Measurements from ENCODE around the gene GGCT.
"Not testable (repeated sequence)": the region's sequence is repeated elsewhere in the genome, so short reads cannot be mapped to it uniquely, and the experiment has no call there.

Gene GGCT

DNA sequence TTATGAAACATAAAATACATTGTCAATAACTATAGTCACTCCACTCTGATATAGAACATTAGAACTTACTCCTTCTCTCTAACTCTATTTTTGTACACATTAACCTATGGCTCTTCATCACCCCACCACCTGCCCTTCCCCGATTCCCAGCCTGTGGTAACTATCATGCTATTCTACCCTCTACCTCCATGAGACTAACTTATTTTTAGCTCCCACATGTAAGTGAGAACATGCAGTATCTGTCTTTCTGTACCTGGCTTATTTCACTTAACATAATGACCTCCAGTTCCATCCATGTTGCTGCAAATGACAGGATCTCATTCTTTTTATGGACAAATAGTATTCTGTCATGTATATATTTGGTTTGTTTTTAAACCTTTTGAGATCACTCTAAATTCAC, 17.3 kb downstream of the GGCT start:
- TF ChIP-seq ZFX (IDR thresholded peaks at IDR 0.05; ENCODE audit: borderline replicate concordance): no peak
- TF ChIP-seq, protein P1, sequence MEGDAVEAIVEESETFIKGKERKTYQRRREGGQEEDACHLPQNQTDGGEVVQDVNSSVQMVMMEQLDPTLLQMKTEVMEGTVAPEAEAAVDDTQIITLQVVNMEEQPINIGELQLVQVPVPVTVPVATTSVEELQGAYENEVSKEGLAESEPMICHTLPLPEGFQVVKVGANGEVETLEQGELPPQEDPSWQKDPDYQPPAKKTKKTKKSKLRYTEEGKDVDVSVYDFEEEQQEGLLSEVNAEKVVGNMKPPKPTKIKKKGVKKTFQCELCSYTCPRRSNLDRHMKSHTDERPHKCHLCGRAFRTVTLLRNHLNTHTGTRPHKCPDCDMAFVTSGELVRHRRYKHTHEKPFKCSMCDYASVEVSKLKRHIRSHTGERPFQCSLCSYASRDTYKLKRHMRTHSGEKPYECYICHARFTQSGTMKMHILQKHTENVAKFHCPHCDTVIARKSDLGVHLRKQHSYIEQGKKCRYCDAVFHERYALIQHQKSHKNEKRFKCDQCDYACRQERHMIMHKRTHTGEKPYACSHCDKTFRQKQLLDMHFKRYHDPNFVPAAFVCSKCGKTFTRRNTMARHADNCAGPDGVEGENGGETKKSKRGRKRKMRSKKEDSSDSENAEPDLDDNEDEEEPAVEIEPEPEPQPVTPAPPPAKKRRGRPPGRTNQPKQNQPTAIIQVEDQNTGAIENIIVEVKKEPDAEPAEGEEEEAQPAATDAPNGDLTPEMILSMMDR (IDR thresholded peaks at IDR 0.05): no peak
- no peak overlapping the region for H3K27ac ChIP-seq

DNA sequence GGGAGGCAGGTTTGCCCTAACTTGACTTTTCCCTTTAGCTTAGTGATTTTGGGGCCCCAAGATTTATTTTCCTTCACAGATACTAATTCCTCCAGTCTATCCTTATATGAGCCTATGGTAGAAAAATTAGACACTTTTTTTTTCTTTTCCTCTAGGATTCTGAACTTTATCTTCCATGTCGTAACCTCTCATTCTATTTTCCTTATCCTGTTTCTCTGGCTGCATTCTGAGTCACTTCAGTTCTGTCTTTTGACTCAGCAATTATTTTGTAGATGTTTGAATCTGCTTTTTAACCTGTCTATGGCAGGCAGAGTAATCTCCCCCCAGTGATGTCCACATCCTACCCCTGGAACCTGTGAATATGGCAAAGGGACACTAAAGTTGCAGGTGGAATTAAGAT, 19.0 kb downstream of the GGCT start:
- H3K27ac ChIP-seq: no peak overlapping the region
- no peak for TF ChIP-seq ZFX (IDR thresholded peaks at IDR 0.05; ENCODE audit: borderline replicate concordance)
- TF ChIP-seq, protein P1 (IDR thresholded peaks at IDR 0.05): no peak

DNA sequence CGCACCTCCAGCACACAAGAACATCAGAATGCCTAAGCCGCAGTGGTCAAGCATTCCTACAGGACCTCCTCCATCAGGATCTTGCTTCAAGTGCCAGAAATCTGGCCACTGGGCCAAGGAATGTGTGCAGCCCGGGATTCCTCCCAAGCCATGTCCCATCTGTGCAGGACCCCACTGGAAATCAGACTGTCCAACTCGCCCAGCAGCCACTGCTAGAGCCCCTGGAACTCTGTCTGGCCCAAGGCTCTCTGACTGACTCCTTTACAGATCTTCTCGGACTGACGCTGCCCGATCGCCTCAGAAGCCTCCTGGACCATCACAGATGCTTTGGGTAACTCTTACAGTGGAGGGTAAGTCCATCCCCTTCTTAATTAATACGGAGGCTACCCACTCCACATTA, 23.2 kb downstream of the GGCT start:
- H3K27ac ChIP-seq: not testable (repeated sequence)

DNA sequence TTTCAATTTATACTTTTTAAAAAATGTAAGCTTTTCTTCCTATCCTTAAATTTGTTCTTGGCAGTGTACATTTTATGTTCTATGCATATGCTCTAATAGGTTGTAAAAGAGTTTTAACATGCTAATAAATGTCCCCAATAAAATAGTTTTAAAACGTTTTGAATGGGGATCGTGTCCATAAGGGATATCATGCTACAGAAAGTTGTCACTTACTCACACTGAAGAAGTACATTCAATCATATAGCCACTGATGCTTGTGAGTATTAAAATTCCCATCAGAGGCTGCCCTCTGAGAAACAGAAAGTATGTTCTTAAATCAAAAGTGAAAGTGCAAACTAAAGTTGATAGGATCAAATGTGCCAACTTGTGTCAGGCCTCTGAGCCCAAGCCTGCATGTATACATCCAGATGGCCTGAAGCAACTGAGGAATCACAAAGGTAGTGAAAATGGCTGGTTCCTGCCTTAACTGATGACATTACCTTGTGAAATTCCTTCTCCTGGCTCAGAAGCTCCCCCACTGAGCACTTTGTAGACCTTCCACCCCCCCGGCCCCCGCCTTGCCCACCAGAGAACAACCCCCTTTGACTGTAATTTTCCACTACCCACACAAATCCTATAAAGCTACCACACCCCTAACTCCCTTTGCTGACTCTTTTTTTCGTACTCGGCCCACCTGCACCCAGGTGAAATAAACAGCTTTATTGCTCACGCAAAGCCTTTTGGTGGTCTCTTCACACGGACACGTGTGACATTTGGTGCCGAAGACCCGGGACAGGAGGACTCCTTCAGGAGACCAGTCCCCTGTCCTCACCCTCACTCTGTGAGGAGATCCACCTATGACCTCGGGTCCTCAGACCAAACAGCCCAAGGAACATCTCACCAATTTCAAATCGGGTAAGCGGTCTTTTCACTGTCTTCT, 25.2 kb downstream of the GGCT start:
- TF ChIP-seq, protein P1 (IDR thresholded peaks at IDR 0.05): no peak
- TF ChIP-seq ZFX (IDR thresholded peaks at IDR 0.05; ENCODE audit: borderline replicate concordance): no peak
- H3K27ac ChIP-seq: peak overlapping the region; percentile 54; the same call in 1 of the 2 replicates

DNA sequence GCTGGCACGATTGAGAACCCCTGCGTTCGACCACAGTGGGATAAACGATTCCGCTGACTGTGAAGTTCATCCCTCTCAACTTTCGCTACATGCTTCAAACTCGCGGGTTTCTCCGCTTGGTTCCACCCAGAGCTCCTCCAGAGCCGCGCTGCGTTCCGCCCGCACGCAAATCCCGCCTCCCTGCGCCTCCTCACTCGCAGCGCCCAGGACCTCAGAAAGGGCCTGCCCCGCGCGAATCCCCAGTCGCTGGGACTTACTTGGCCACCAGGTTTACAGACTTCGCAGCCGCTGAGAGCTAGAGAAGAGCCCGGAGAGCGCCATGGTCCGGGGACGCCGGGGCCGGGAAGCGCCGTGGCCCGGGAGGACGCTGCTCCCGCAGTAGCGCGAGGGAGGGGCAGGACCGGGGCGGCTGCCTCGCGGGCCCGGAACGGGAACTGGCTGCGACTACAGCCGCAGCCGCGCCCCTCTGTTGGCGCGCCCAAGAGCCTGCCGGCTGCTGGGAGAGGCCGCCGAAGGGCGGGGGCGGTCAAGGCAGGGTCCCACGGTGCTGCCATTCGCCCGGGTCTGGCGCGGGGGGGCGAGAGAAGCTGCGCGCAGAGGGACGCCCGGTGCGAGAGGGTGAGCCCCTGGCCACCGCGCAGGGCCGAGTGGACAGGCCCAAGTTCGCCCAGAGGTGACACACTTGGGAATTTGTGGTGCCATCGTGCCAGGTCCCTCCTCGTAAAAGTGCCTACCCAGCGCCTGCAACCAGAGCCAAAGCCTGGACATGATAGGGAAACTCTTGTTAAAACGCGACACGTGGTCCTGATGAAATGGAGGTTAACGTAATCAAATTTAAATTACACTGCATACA, 26.1 kb downstream of the GGCT start, which contains the start of gene NOD1:
Gene NOD1, minus strand, starts transcription at position 436 of the 853 bp plus-strand sequence. CDS start 21,863 bp downstream, outside the sequence.
- H3K27ac ChIP-seq: peak within 1 kb of the TSS; percentile 54
- TF ChIP-seq, protein P1 (IDR thresholded peaks at IDR 0.05): peak; percentile 29; the same call in 1 of the 2 replicates
- no peak for TF ChIP-seq ZFX (IDR thresholded peaks at IDR 0.05; ENCODE audit: borderline replicate concordance)

DNA sequence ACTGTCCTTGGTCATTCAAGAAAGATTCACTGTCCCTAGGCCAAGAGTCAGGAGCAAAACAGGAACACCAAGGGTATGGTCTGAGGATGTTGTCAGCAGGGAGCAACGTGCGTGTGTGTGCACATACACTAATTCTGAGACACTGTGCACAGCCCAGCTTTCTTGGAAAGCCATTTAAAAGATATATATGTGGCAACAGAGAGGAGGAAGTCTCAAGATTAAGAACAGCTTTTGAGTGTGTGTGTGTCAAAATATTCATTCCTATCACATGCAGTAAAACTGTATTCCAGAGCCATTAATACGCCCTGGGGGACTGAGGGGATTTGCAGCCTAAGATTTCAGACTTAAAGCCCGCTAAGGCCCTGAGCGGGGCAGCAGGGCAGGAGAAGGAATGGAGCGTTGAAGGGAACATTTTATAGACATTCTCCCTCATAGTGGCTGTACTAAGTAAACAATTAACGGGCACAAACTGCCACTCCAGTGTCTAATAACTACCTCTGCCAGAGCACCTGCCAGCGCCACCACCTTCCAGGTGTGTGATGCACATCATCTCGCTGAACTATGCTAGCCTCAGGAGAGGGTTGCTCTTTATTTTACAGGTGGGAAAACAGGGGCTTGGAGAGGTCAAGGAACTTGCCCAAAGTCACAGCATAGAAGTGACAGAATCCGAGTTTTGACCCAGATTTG, 28.0 kb downstream of the GGCT start:
- TF ChIP-seq ZFX (IDR thresholded peaks at IDR 0.05; ENCODE audit: borderline replicate concordance): no peak
- TF ChIP-seq, protein P1 (IDR thresholded peaks at IDR 0.05): 0 out of 2 replicates have a peak, but pooled peaks have one; percentile 24
- H3K27ac ChIP-seq: no peak overlapping the region

DNA sequence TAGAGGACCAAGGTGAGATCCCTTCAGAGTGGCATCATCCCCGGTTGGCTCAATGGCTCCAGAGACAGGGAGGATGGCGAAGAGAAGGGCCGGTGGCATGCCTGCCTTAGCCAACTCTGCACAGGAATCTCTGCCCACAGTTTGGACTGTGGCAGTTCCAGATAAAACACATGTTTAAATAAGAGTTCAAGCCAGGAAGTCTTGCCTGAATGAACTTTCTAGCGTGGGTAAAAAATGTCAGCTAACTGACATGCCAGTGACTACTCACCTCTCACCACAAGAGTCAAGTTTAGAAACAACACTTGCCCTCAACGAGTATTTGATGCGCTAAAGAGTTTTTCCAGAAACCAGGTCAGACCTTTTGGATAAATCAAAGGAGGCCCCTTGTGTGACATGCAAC, 29.0 kb downstream of the GGCT start:
- TF ChIP-seq ZFX (IDR thresholded peaks at IDR 0.05; ENCODE audit: borderline replicate concordance): no peak
- TF ChIP-seq, protein P1 (IDR thresholded peaks at IDR 0.05): no peak
- no peak overlapping the region for H3K27ac ChIP-seq
